H1 (cell line): ENCODE data around the gene KCTD10. TPM values are rescaled to one million over a fixed set of nuclear protein-coding genes. Genes with fewer than 3 reads are reported as not detected.

ENCODE experiments used
- CTCF ChIA-PET: fragments of 300-600 bp; sonication (Branson Sonifier 250); formaldehyde crosslinking; loops from one replicate; lab custom pipeline; 2021; ENCODE audit not compliant: partially characterized antibody; lab: Charles Lee
- POLR2A ChIA-PET: fragments of 300-600 bp; sonication (Branson Sonifier 250); formaldehyde crosslinking; loops from one replicate; lab custom pipeline; 2021; ENCODE audit warnings: inconsistent platforms; ENCODE audit not compliant: partially characterized antibody; lab: Charles Lee
- DNase-seq, 2 experiments: peaks; one replicate each; pipeline versions ENCODE4 v3.0.0 to v3.0.0-alpha.2; 2010 to 2022; ENCODE audit warnings: low spot score in 2 of 2, low read depth in 1 of 2, mixed read lengths in 1 of 2
- FAIRE-seq: peaks from 2 replicates; lab custom pipeline; 2011; peaks lifted over from hg19 to GRCh38; lab: Jason Lieb, UNC
- H2AFZ ChIP-seq: 2 replicates; pipeline ENCODE4 v1.8.1; 2012; ENCODE audit warnings: low read length, inconsistent platforms
- H2AK5ac ChIP-seq: 2 replicates; pipeline ENCODE4 v1.6.1; 2013; ENCODE audit warnings: low read depth, low read length
- H2BK120ac ChIP-seq: replicated peaks from 2 replicates; pipeline ENCODE3; 2013; ENCODE audit warnings: low read depth, low read length, inconsistent platforms
- H2BK12ac ChIP-seq: 2 replicates; pipeline ENCODE4 v1.6.1; 2013; ENCODE audit warnings: low read depth, low read length
- H2BK15ac ChIP-seq: 2 replicates; pipeline ENCODE4 v1.6.1; 2013; ENCODE audit warnings: low read length
- H2BK20ac ChIP-seq: 2 replicates; pipeline ENCODE4 v1.6.1; 2013; ENCODE audit warnings: low read length
- H2BK5ac ChIP-seq: 2 replicates; pipeline ENCODE4 v1.6.1; 2013; ENCODE audit warnings: low read depth, low read length
- H3K14ac ChIP-seq: 2 replicates; pipeline ENCODE4 v1.6.1; 2013; ENCODE audit warnings: inconsistent platforms; ENCODE audit not compliant: insufficient read length
- H3K18ac ChIP-seq: 2 replicates; pipeline ENCODE4 v1.6.1; 2013; ENCODE audit warnings: low read length; ENCODE audit errors: extremely low read depth
- H3K23ac ChIP-seq: 2 replicates; pipeline ENCODE4 v1.6.1; 2013; ENCODE audit warnings: inconsistent platforms; ENCODE audit not compliant: insufficient read length
- H3K23me2 ChIP-seq: 2 replicates; pipeline ENCODE4 v1.6.1; 2013; ENCODE audit warnings: low read depth, low read length
- H3K27ac ChIP-seq: 2 replicates; pipeline ENCODE4 v1.6.1; 2011; ENCODE audit warnings: low read depth, low read length, inconsistent platforms
- H3K27me3 ChIP-seq, 4 experiments: replicated peaks in 1 of 4; 1 replicate in 1 of 4; 2 replicates in 3 of 4; pipeline versions ENCODE4 v1.6.1 to v1.8.1; 2011 to 2013; ENCODE audit warnings: low read length in 3 of 4, mild to moderate bottlenecking in 3 of 4, inconsistent platforms in 2 of 4, mixed read lengths in 2 of 4, moderate library complexity in 1 of 4; ENCODE audit not compliant: control insufficient read depth in 3 of 4, insufficient read depth in 3 of 4; ENCODE audit errors: extremely low read depth in 1 of 4
- H3K36me3 ChIP-seq, 4 experiments: 2 replicates each; pipeline versions ENCODE4 v1.6.1 to v1.8.1; 2011 to 2013; ENCODE audit warnings: mild to moderate bottlenecking in 4 of 4, low read length in 3 of 4, moderate library complexity in 2 of 4, control low read depth in 1 of 4, inconsistent platforms in 1 of 4; ENCODE audit not compliant: insufficient read depth in 4 of 4, control insufficient read depth in 2 of 4
- H3K4ac ChIP-seq: replicated peaks from 2 replicates; pipeline ENCODE3; 2013; ENCODE audit warnings: low read length, low read depth, mixed read lengths, inconsistent platforms; ENCODE audit not compliant: insufficient read length
- H3K4me1 ChIP-seq, 4 experiments: replicated peaks in 1 of 4; 1 replicate in 1 of 4; 2 replicates in 3 of 4; pipeline versions ENCODE4 v1.6.1 to v1.8.1; 2011 to 2013; ENCODE audit warnings: low read length in 3 of 4, inconsistent platforms in 2 of 4, mixed read lengths in 1 of 4; ENCODE audit not compliant: insufficient read depth in 4 of 4, control insufficient read depth in 3 of 4
- H3K4me2 ChIP-seq, 2 experiments: 2 replicates each; pipeline versions ENCODE4 v1.6.1 to v1.8.1; 2011 to 2013; ENCODE audit warnings: low read depth in 2 of 2, low read length in 2 of 2, control low read depth in 1 of 2, inconsistent platforms in 1 of 2, mild to moderate bottlenecking in 1 of 2; ENCODE audit not compliant: insufficient read depth in 1 of 2
- H3K4me3 ChIP-seq, 4 experiments: fragments of 200-600, 300-600 bp in 1 of 4; sonication (generic), shearing (Covaris generic), sonication (Bioruptor Twin) in 1 of 4; 2 replicates each; pipeline versions ENCODE4 v1.5.1 to v1.8.1; 2011 to 2016; ENCODE audit warnings: low read length in 4 of 4, low read depth in 3 of 4, control low read depth in 2 of 4, inconsistent platforms in 2 of 4, mild to moderate bottlenecking in 2 of 4, mixed read lengths in 1 of 4, moderate library complexity in 1 of 4; ENCODE audit not compliant: insufficient read depth in 2 of 4; ENCODE audit errors: extremely low read depth in 1 of 4
- H3K56ac ChIP-seq: replicated peaks from 2 replicates; pipeline ENCODE3; 2013; ENCODE audit warnings: low read depth, mild to moderate bottlenecking, mixed read lengths, low read length, inconsistent platforms; ENCODE audit not compliant: insufficient read length
- H3K79me1 ChIP-seq: 2 replicates; pipeline ENCODE4 v1.6.1; 2013; ENCODE audit warnings: low read depth, low read length, control low read depth
- H3K79me2 ChIP-seq, 2 experiments: 2 replicates each; pipeline versions ENCODE4 v1.6.1 to v1.8.1; 2012 to 2013; ENCODE audit warnings: low read length in 2 of 2, mild to moderate bottlenecking in 2 of 2, inconsistent platforms in 1 of 2; ENCODE audit not compliant: insufficient read depth in 2 of 2, control insufficient read depth in 1 of 2
- H3K9ac ChIP-seq, 4 experiments: replicated peaks in 1 of 4; 1 replicate in 1 of 4; 2 replicates in 3 of 4; pipeline versions ENCODE4 v1.6.1 to v1.8.1; 2011 to 2013; ENCODE audit warnings: low read depth in 3 of 4, low read length in 3 of 4, control low read depth in 2 of 4, mild to moderate bottlenecking in 2 of 4, moderate library complexity in 2 of 4, inconsistent platforms in 1 of 4; ENCODE audit errors: extremely low read depth in 1 of 4
- H3K9me3 ChIP-seq, 2 experiments: 2 replicates each; pipeline versions ENCODE4 v1.6.1 to v1.8.1; 2012 to 2013; ENCODE audit warnings: mild to moderate bottlenecking in 2 of 2, moderate library complexity in 2 of 2, control low read depth in 1 of 2, inconsistent platforms in 1 of 2, low read depth in 1 of 2, low read length in 1 of 2, mixed read lengths in 1 of 2; ENCODE audit not compliant: insufficient read depth in 2 of 2
- H4K20me1 ChIP-seq, 2 experiments: replicated peaks in 1 of 2; 2 replicates each; pipeline versions ENCODE3 to v1.8.1; 2011 to 2013; ENCODE audit warnings: inconsistent platforms in 2 of 2, low read length in 2 of 2, mild to moderate bottlenecking in 1 of 2; ENCODE audit not compliant: insufficient read depth in 2 of 2, control insufficient read depth in 1 of 2
- H4K5ac ChIP-seq: 2 replicates; pipeline ENCODE4 v1.6.1; 2013; ENCODE audit warnings: low read length, low read depth, mixed read lengths, inconsistent platforms; ENCODE audit not compliant: insufficient read length
- H4K8ac ChIP-seq: 2 replicates; pipeline ENCODE4 v1.8.0; 2013; ENCODE audit warnings: mild to moderate bottlenecking, moderate library complexity, low read length, inconsistent platforms; ENCODE audit not compliant: insufficient read depth; ENCODE audit errors: extremely low read depth
- H4K91ac ChIP-seq: replicated peaks from 2 replicates; pipeline ENCODE3; 2013; ENCODE audit warnings: low read length, mixed read lengths, inconsistent platforms; ENCODE audit not compliant: insufficient read length
- ASH2L ChIP-seq: fragments of 200-600, 300-600 bp; sonication (generic); IDR thresholded peaks from one replicate; pipeline ENCODE4 v1.7.1; 2017; ENCODE audit warnings: low read length
- CBX8 ChIP-seq: fragments of 300-800, 300-1000 bp; sonication (generic); IDR thresholded peaks from 2 replicates; pipeline ENCODE4 v1.7.1; 2016; ENCODE audit warnings: low read depth, low read length, borderline replicate concordance
- EZH2 ChIP-seq: fragments of 200-600 bp; sonication (generic); IDR thresholded peaks from 2 replicates; pipeline ENCODE4 v1.7.1; 2012; ENCODE audit warnings: low read depth, mild to moderate bottlenecking, moderate library complexity, low read length, inconsistent platforms; ENCODE audit not compliant: severe bottlenecking
- NRF1 ChIP-seq: IDR thresholded peaks from 2 replicates; pipeline ENCODE4 v1.6.1; 2011; ENCODE audit warnings: mild to moderate bottlenecking, low read depth, low read length, improper control_type of control experiment
- SP1 ChIP-seq: IDR thresholded peaks from 2 replicates; pipeline ENCODE4 v1.6.1; 2011; ENCODE audit warnings: low read depth, low read length
- SP2 ChIP-seq: IDR thresholded peaks from 2 replicates; pipeline ENCODE4 v1.6.1; 2012; ENCODE audit warnings: mild to moderate bottlenecking, low read length, inconsistent platforms
- TAF1 ChIP-seq: IDR thresholded peaks from 2 replicates; pipeline ENCODE4 v1.6.1; 2011; ENCODE audit warnings: mild to moderate bottlenecking, low read depth, low read length
- TCF12 ChIP-seq: IDR thresholded peaks from 2 replicates; pipeline ENCODE4 v1.6.1; 2011; ENCODE audit warnings: low read depth, mild to moderate bottlenecking, low read length
- WGBS, 2 experiments: shearing (Covaris generic) in 1 of 2; methylation state at CpG; one replicate each; pipeline versions ENCODE4 v1.1.6 to v1.1.7; 2013 to 2015; ENCODE audit warnings: low lambda C conversion rate in 2 of 2, mixed read lengths in 2 of 2, inconsistent platforms in 1 of 2, low coverage in 1 of 2, missing lambda C conversion rate in 1 of 2; ENCODE audit not compliant: insufficient replicate concordance in 2 of 2, insufficient coverage in 1 of 2, insufficient read length in 1 of 2; ENCODE audit errors: extremely low coverage in 1 of 2, missing lambda C conversion rate in 1 of 2; 5-methylcytosine and 5-hydroxymethylcytosine counted together
- polyA plus RNA-seq, 7 experiments: library from polyadenylated mRNA; depleted of rRNA in 3 of 7; stranded (reverse) in 5 of 7; unstranded in 2 of 7; fragments of >200 nt in 5 of 7; fragments of 200-250 nt in 2 of 7; gene quantifications; 1 replicate in 5 of 7; 2 replicates in 1 of 7; 4 replicates in 1 of 7; pipeline versions ENCODE4 v1.2.1 to v1.2.3, GENCODE V29; 2011 to 2013; ENCODE audit warnings: missing spikeins in 2 of 7, mixed read lengths in 2 of 7
- total RNA-seq: library from RNA; stranded (reverse); fragmentation: NEBNext Ultra II Directional; extraction: Animal tissue kit (Norgen Biotek cat#: 25700); gene quantifications from 2 replicates; pipeline ENCODE4 v1.2.1, GENCODE V29; 2021

Gene KCTD10
- total and polyA plus RNA-seq, 2 of the 8 experiments (the other 6 are each of a cell fraction or from before 2014, with no cell fraction given): 45.3 to 52.4 TPM

- FAIRE-seq (no peak), DNase-seq (no peak)
- WGBS, 2 experiments: 79% methylated on average over 2 of the region's 2 CpGs; no CpG with 5 or more reads in 1 of the 2 experiments
- Histone ChIP-seq H2BK5ac (no peak overlapping the region), H3K4me3 (no peak overlapping the region), H3K9ac (no peak overlapping the region), H3K27me3 (no peaks in the 10 kb centered on the region), H3K4me2 (no peak overlapping the region), H3K4me1 (peaks cover 0 to 4% (median 0%) of the 10 kb centered on the region in 4 experiments; a peak in 2 of 7 replicates), H4K91ac (no peak overlapping the region), H3K27ac (no peak overlapping the region), H2BK120ac (no peak overlapping the region), H3K23me2 (peaks cover 2% of the 10 kb centered on the region; the same call in 1 of the 2 replicates), H4K5ac (no peak overlapping the region), H3K14ac (no peak overlapping the region), H2BK20ac (no peak overlapping the region), H3K79me2 (peaks cover 5 to 17% of the 10 kb centered on the region in 2 experiments), H3K23ac (no peak overlapping the region), H4K20me1 (peaks cover 0 to 2% of the 10 kb centered on the region in 2 experiments), H3K9me3 (no peaks in the 10 kb centered on the region), H3K4ac (no peak overlapping the region), H3K18ac (no peak overlapping the region), H2AK5ac (no peak overlapping the region), H2AFZ (no peak overlapping the region), H2BK15ac (no peak overlapping the region), H3K36me3 (peaks cover 2 to 34% (median 23%) of the 10 kb centered on the region in 4 experiments; a peak in 6 of 8 replicates), H3K56ac (no peak overlapping the region), H3K79me1 (no peaks in the 10 kb centered on the region; the same call in 1 of the 2 replicates), H4K8ac (no peak overlapping the region), H2BK12ac (no peak overlapping the region)
- POLR2A ChIA-PET: interaction anchor here (1.8 kb wide), 1 partner anchor 9 kb away, joined by 5 read pairs; no protein-coding TSS in a partner anchor
- CTCF ChIA-PET: interaction anchor here (1.0 kb wide), 1 partner anchor 31 kb away, joined by 3 read pairs; no protein-coding TSS in a partner anchor
- TF ChIP-seq TAF1: no peak
- TF ChIP-seq SP2: no peak
- no peak for TF ChIP-seq EZH2
- TF ChIP-seq NRF1: no peak
- no peak for TF ChIP-seq ASH2L
- TF ChIP-seq CBX8: no peak
- TF ChIP-seq SP1: no peak
- TF ChIP-seq TCF12: no peak
Measured at GRCh38 chr12:109482491-109482890, 5.4 kb upstream of the KCTD10 start.
